ENCODE results near the gene THSD4.

GRCh38 chr15:71323584-71323983, 208.3 kb downstream of the THSD4 start:
- TF ChIP-seq CTCF (IDR thresholded peaks at IDR 0.05) = no peak
- TF ChIP-seq POLR2A (IDR thresholded peaks at IDR 0.05) = no peak

All from upper lobe of left lung (tissue), 4 donors.